ENCODE results near the gene SEC24B. TPM values are rescaled to one million over a fixed set of nuclear protein-coding genes. Genes with fewer than 3 reads are reported as not detected.

SEC24B gene
- total RNA-seq (10 to 100 TPM; 12.2 to 38.2 TPM), polyA plus RNA-seq (10 to 100 TPM; 13.9 to 18.8 TPM)

DNA sequence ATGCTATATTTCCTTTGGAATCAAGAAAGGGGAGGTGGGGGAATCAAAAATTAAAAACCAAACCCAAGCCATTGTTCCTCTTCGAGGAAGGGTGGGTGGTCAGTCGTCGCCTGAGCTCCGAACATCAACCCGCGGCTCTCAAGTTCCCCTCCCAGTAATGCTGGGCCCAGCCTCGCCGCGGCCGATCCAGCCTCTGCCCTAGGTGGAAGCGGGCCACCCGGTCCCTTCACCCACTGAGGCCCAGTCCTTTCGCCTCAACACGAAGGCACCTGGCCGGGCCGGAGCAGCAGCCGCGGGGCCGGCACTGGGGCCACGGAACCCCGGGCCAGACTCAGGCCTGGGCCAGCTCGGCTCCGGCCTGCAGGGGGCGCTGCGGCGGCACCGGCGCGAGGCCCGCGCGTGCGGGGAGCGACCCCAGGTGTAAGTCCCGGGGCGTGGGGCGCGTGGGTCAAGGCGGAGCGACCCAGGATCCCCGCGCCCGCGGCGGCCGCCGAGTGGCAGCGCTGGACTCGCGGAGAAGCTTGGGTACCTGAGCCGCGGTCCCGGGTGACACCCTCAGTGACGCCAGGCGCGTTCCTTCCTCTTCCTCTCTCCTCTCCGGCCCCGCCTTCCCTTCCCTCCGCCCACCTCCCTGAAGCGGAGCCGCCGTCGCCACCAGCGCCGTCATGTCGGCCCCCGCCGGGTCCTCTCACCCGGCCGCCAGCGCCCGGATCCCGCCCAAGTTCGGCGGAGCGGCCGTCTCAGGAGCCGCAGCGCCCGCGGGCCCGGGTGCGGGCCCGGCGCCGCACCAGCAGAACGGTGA, at the start of gene SEC24B:
SEC24B (plus strand) TSS at position 611 of the 802 bp plus-strand sequence; CDS start at position 666, 55 bp downstream.
- peak; percentile 89 for DNase-seq (ENCODE audit: low spot score)
- peak within 1 kb of the TSS; percentile 88 to 100 (median 98) for H3K4me3 ChIP-seq (ENCODE audit: low read depth in 1 of 3, low read length in 3 of 3)
- WGBS = under 1% methylated on average over 87 of the region's 87 CpGs
- H3K9me3 ChIP-seq (ENCODE audit: control insufficient read depth in 4 of 4, low read length in 3 of 4) = no peaks in the 10 kb centered on the region
- H3K36me3 ChIP-seq (ENCODE audit: control insufficient read depth in 4 of 4, insufficient read depth in 3 of 4, low read depth in 1 of 4, low read length in 3 of 4) = no peaks in the 10 kb centered on the region
- peaks cover 4 to 38% (median 26%) of the 10 kb centered on the region in 4 donors for H3K4me1 ChIP-seq (ENCODE audit: control insufficient read depth in 4 of 4, insufficient read depth in 4 of 4, low read length in 3 of 4)
- peak within 1 kb of the TSS; percentile 84 to 92 for H3K9ac ChIP-seq (ENCODE audit: low read depth in 1 of 2, low read length in 2 of 2)
- H3K27ac ChIP-seq (ENCODE audit: low read depth in 1 of 2, low read length in 2 of 2) = peak within 1 kb of the TSS; percentile 92 to 95
- no peaks in the 10 kb centered on the region for H3K27me3 ChIP-seq (ENCODE audit: control insufficient read depth in 4 of 4, insufficient read depth in 4 of 4, low read length in 3 of 4)
- TF ChIP-seq HNF4A (conservative IDR thresholded peaks at IDR 0.05) = no peak
- TF ChIP-seq, protein P1, sequence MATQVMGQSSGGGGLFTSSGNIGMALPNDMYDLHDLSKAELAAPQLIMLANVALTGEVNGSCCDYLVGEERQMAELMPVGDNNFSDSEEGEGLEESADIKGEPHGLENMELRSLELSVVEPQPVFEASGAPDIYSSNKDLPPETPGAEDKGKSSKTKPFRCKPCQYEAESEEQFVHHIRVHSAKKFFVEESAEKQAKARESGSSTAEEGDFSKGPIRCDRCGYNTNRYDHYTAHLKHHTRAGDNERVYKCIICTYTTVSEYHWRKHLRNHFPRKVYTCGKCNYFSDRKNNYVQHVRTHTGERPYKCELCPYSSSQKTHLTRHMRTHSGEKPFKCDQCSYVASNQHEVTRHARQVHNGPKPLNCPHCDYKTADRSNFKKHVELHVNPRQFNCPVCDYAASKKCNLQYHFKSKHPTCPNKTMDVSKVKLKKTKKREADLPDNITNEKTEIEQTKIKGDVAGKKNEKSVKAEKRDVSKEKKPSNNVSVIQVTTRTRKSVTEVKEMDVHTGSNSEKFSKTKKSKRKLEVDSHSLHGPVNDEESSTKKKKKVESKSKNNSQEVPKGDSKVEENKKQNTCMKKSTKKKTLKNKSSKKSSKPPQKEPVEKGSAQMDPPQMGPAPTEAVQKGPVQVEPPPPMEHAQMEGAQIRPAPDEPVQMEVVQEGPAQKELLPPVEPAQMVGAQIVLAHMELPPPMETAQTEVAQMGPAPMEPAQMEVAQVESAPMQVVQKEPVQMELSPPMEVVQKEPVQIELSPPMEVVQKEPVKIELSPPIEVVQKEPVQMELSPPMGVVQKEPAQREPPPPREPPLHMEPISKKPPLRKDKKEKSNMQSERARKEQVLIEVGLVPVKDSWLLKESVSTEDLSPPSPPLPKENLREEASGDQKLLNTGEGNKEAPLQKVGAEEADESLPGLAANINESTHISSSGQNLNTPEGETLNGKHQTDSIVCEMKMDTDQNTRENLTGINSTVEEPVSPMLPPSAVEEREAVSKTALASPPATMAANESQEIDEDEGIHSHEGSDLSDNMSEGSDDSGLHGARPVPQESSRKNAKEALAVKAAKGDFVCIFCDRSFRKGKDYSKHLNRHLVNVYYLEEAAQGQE (IDR thresholded peaks at IDR 0.05) = peak; percentile 17
- no peak for TF ChIP-seq RAD21 (IDR thresholded peaks at IDR 0.05)
- peak in 1 of 2 donors; percentile 15 for TF ChIP-seq RXRA (IDR thresholded peaks at IDR 0.05)
- TF ChIP-seq, protein P2, sequence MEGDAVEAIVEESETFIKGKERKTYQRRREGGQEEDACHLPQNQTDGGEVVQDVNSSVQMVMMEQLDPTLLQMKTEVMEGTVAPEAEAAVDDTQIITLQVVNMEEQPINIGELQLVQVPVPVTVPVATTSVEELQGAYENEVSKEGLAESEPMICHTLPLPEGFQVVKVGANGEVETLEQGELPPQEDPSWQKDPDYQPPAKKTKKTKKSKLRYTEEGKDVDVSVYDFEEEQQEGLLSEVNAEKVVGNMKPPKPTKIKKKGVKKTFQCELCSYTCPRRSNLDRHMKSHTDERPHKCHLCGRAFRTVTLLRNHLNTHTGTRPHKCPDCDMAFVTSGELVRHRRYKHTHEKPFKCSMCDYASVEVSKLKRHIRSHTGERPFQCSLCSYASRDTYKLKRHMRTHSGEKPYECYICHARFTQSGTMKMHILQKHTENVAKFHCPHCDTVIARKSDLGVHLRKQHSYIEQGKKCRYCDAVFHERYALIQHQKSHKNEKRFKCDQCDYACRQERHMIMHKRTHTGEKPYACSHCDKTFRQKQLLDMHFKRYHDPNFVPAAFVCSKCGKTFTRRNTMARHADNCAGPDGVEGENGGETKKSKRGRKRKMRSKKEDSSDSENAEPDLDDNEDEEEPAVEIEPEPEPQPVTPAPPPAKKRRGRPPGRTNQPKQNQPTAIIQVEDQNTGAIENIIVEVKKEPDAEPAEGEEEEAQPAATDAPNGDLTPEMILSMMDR (IDR thresholded peaks at IDR 0.05; ENCODE audit: low read depth, low read length, missing input control) = peak; percentile 88
- TF ChIP-seq SP1 (IDR thresholded peaks at IDR 0.05) = peak; percentile 3

DNA sequence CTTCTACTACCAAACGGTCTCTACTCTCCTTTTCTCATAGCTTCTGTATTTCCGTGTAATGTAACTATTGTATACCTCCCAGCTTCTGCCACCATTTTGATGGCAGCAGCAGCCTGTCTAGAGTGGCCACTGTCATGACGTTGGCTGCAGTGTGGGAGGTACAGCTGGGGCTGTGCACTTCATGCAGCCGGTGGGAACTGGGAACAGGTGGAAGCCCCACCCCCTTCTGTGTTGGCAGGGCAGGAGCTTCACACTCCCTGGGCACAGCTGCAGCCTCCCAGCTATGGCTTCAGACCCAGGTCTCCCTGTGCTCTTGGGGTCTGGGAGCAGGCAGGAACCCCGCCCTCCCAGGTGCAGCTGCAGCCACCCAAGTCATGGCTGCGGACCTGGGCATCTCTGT, 49.8 kb upstream of the SEC24B start:
- no peak for DNase-seq (ENCODE audit: low spot score)
- TF ChIP-seq TAF1 (conservative IDR thresholded peaks at IDR 0.05) (no peak), RXRA (IDR thresholded peaks at IDR 0.05) (no peak), HNF4G (IDR thresholded peaks at IDR 0.05) (no peak), EGR1 (IDR thresholded peaks at IDR 0.05; ENCODE audit: low read depth in 2 of 2) (no peak), SP1 (IDR thresholded peaks at IDR 0.05) (no peak), NR2F2 (IDR thresholded peaks at IDR 0.05) (no peak), FOXA1 (IDR thresholded peaks at IDR 0.05) (no peak), FOXA2 (IDR thresholded peaks at IDR 0.05) (no peak), JUND (IDR thresholded peaks at IDR 0.05) (no peak), RAD21 (IDR thresholded peaks at IDR 0.05) (no peak), GABPA (IDR thresholded peaks at IDR 0.05 in 1 of 2, conservative IDR thresholded peaks at IDR 0.05 in 1 of 2) (no peak), HNF4A (conservative IDR thresholded peaks at IDR 0.05) (no peak)
- TF ChIP-seq, protein P3, sequence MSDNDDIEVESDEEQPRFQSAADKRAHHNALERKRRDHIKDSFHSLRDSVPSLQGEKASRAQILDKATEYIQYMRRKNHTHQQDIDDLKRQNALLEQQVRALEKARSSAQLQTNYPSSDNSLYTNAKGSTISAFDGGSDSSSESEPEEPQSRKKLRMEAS (IDR thresholded peaks at IDR 0.05) = no peak
- TF ChIP-seq, protein P1 (IDR thresholded peaks at IDR 0.05) = no peak
- TF ChIP-seq, protein P4, sequence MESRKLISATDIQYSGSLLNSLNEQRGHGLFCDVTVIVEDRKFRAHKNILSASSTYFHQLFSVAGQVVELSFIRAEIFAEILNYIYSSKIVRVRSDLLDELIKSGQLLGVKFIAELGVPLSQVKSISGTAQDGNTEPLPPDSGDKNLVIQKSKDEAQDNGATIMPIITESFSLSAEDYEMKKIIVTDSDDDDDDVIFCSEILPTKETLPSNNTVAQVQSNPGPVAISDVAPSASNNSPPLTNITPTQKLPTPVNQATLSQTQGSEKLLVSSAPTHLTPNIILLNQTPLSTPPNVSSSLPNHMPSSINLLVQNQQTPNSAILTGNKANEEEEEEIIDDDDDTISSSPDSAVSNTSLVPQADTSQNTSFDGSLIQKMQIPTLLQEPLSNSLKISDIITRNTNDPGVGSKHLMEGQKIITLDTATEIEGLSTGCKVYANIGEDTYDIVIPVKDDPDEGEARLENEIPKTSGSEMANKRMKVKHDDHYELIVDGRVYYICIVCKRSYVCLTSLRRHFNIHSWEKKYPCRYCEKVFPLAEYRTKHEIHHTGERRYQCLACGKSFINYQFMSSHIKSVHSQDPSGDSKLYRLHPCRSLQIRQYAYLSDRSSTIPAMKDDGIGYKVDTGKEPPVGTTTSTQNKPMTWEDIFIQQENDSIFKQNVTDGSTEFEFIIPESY (IDR thresholded peaks at IDR 0.05) = no peak
- TF ChIP-seq, protein P2 (IDR thresholded peaks at IDR 0.05; ENCODE audit: low read depth, low read length, missing input control) = no peak
- no peaks in the 10 kb centered on the region for H3K36me3 ChIP-seq (ENCODE audit: control insufficient read depth in 4 of 4, insufficient read depth in 3 of 4, low read depth in 1 of 4, low read length in 3 of 4)
- H3K9me3 ChIP-seq (ENCODE audit: control insufficient read depth in 4 of 4, low read length in 3 of 4) = no peaks in the 10 kb centered on the region
- H3K27ac ChIP-seq (ENCODE audit: low read depth in 1 of 2, low read length in 2 of 2) = no peak overlapping the region
- no peaks in the 10 kb centered on the region for H3K4me1 ChIP-seq (ENCODE audit: control insufficient read depth in 4 of 4, insufficient read depth in 4 of 4, low read length in 3 of 4)
- WGBS = 91% methylated on average over 6 of the region's 6 CpGs
- H3K9ac ChIP-seq (ENCODE audit: low read depth in 1 of 2, low read length in 2 of 2) = no peak overlapping the region
- H3K27me3 ChIP-seq (ENCODE audit: control insufficient read depth in 4 of 4, insufficient read depth in 4 of 4, low read length in 3 of 4) = no peaks in the 10 kb centered on the region
- H3K4me3 ChIP-seq (ENCODE audit: low read depth in 1 of 3, low read length in 3 of 3) = no peak overlapping the region

Data from liver (tissue), 9 donors.